HEK293T (cell line): ENCODE results near the gene PHAX.
"Not testable (repeated sequence)": the region's sequence is repeated elsewhere in the genome, so short reads cannot be mapped to it uniquely, and the experiment has no call there.

Experiments used
- CTCF ChIA-PET: fragments of 350-600 bp; formaldehyde crosslinking; extraction: SDS; loops from one replicate; lab custom pipeline; 2021; ENCODE audit warnings: antibody characterized with exemption, inconsistent platforms; lab: Yijun Ruan, JAX
- POLR2A ChIA-PET: fragments of 350-600 bp; formaldehyde crosslinking; extraction: SDS; loops from one replicate; lab custom pipeline; 2020; ENCODE audit warnings: antibody characterized with exemption, inconsistent platforms; lab: Yijun Ruan, JAX
- DNase-seq: peaks from one replicate; pipeline ENCODE4 v3.0.0; 2012; ENCODE audit warnings: mixed read lengths; ENCODE audit errors: extremely low spot score
- ARNT ChIP-seq: fragments of 450-650 bp; IDR thresholded peaks from 2 replicates; pipeline ENCODE4 v1.6.1; 2017; ENCODE audit warnings: mild to moderate bottlenecking
- BHLHE40 ChIP-seq: fragments of 450-650 bp; IDR thresholded peaks from 2 replicates; pipeline ENCODE4 v1.6.1; 2016; ENCODE audit warnings: mild to moderate bottlenecking, moderate library complexity, borderline replicate concordance
- CTBP1 ChIP-seq: fragments of 450-650 bp; IDR thresholded peaks from 2 replicates; pipeline ENCODE4 v1.6.1; 2016; ENCODE audit warnings: borderline replicate concordance
- ELF4 ChIP-seq: fragments of 450-650 bp; IDR thresholded peaks from 2 replicates; pipeline ENCODE4 v1.6.1; 2017; ENCODE audit warnings: antibody characterized with exemption
- FOXA1 ChIP-seq: fragments of 450-650 bp; IDR thresholded peaks from 2 replicates; pipeline ENCODE4 v1.6.1; 2016; ENCODE audit warnings: mild to moderate bottlenecking
- FOXK2 ChIP-seq: fragments of 450-650 bp; IDR thresholded peaks from 2 replicates; pipeline ENCODE4 v1.6.1; 2016; ENCODE audit warnings: mild to moderate bottlenecking
- FOXM1 ChIP-seq: fragments of 450-650 bp; IDR thresholded peaks from 2 replicates; pipeline ENCODE4 v1.6.1; 2017; ENCODE audit warnings: mild to moderate bottlenecking, borderline replicate concordance
- HDGF ChIP-seq: fragments of 450-650 bp; IDR thresholded peaks from 2 replicates; pipeline ENCODE4 v1.6.1; 2017; ENCODE audit warnings: antibody characterized with exemption, borderline replicate concordance
- L3MBTL2 ChIP-seq: fragments of 450-650 bp; conservative IDR thresholded peaks from 2 replicates; pipeline ENCODE4 v1.6.1; 2016; ENCODE audit warnings: mild to moderate bottlenecking
- LEF1 ChIP-seq: fragments of 450-650 bp; IDR thresholded peaks from 2 replicates; pipeline ENCODE4 v1.6.1; 2017; ENCODE audit warnings: mild to moderate bottlenecking, borderline replicate concordance
- NFRKB ChIP-seq: fragments of 450-650 bp; IDR thresholded peaks from 2 replicates; pipeline ENCODE4 v1.6.1; 2016; ENCODE audit warnings: mild to moderate bottlenecking, moderate library complexity
- SP1 ChIP-seq: fragments of 450-650 bp; IDR thresholded peaks from 2 replicates; pipeline ENCODE4 v1.6.1; 2017
- SUZ12 ChIP-seq: fragments of 450-650 bp; IDR thresholded peaks from 2 replicates; pipeline ENCODE4 v1.6.1; 2016; ENCODE audit warnings: mild to moderate bottlenecking
- TARDBP ChIP-seq: fragments of 450-650 bp; IDR thresholded peaks from 2 replicates; pipeline ENCODE4 v1.6.1; 2016
- ZNF384 ChIP-seq: fragments of 450-650 bp; IDR thresholded peaks from 2 replicates; pipeline ENCODE4 v1.6.1; 2016
- TF ChIP-seq, protein P1 (sequence below): fragments of 450-650 bp; IDR thresholded peaks from 2 replicates; pipeline ENCODE4 v1.6.1; 2016

The PHAX gene

DNA sequence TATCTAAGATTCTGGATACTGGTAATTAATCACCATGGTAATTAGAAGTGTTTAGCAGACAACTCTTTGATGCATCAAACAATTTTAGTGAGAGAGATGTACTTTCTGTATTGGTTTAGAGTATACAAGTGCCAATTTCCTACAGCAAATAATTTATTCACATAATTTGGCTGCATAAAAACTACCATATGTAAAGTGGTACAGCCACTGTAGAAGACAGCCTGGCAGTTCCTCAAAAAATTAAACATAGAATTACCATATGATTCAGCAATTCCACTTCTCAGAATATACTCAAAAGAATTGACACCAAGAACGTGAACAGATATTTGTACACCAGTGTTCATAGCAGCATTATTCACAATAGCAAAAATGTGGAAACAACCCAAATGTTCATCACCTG, 36.2 kb downstream of the PHAX start:
- ChIA-PET CTCF (no interaction called here), POLR2A (no interaction called here)
- no peak for DNase-seq
- TF ChIP-seq TARDBP = no peak
- TF ChIP-seq, protein P1, sequence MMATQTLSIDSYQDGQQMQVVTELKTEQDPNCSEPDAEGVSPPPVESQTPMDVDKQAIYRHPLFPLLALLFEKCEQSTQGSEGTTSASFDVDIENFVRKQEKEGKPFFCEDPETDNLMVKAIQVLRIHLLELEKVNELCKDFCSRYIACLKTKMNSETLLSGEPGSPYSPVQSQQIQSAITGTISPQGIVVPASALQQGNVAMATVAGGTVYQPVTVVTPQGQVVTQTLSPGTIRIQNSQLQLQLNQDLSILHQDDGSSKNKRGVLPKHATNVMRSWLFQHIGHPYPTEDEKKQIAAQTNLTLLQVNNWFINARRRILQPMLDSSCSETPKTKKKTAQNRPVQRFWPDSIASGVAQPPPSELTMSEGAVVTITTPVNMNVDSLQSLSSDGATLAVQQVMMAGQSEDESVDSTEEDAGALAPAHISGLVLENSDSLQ = no peak
- TF ChIP-seq FOXM1 = no peak
- no peak for TF ChIP-seq LEF1
- TF ChIP-seq BHLHE40 = no peak
- TF ChIP-seq SUZ12 = no peak
- no peak for TF ChIP-seq L3MBTL2
- no peak for TF ChIP-seq SP1
- TF ChIP-seq ELF4 = no peak
- TF ChIP-seq HDGF = no peak
- TF ChIP-seq FOXK2 = no peak

DNA sequence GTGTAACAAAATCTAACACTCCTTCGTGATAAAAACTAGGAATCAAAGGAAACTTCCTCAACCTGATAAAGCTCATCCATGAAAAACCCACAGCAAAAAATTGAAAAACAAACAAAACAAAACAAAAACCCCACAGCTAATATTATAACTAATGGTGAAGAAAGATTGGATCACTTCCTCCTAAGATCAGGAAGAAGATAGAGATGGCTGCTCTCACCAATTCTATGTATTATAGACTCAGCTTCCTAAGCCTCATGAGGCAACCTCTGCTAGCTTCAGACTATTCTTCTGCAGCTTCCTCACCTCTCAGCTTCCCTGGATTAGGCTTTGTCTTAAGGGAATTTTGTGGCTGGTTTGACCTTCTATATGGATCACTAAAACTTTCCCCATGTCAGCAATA, 40.1 kb downstream of the PHAX start:
- ChIA-PET POLR2A (no interaction called here), CTCF (no interaction called here)
- no peak for DNase-seq
- TF ChIP-seq FOXA1 (no peak), ZNF384 (no peak), FOXM1 (no peak), TARDBP (no peak), BHLHE40 (no peak), CTBP1 (no peak), NFRKB (no peak), ELF4 (no peak)

GRCh38 chr5:126641387-126641786, 40.6 kb downstream of the PHAX start:
- TF ChIP-seq ARNT (no peak), CTBP1 (no peak), HDGF (no peak), SP1 (no peak), FOXM1 (no peak), TARDBP (no peak), FOXK2 (no peak), FOXA1 (no peak), BHLHE40 (no peak), L3MBTL2 (no peak), SUZ12 (no peak), ELF4 (no peak), LEF1 (no peak), NFRKB (no peak), ZNF384 (no peak)
- TF ChIP-seq, protein P1 = no peak
- ChIA-PET POLR2A (no interaction called here), CTCF (no interaction called here)
- DNase-seq = no peak

DNA sequence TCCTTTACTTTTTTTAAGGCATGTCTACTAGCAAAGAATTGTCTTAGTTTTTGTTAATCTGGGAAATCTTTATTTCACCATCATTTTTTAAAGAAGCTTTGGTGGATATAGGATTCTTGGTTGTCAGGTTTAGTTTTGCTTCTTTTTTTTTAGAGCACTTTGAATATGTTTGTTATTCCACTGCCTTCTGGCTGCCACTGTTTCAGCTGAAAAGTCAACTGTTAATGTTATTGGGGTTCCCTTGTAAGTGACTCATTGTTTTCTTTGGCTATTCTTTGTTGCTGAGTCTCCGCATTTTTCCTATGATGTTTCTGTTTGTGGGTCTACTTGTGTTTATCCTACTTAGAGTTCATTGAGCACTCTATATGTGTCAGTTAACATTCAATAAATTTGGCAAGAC, 44.4 kb downstream of the PHAX start:
- POLR2A ChIA-PET = no interaction called here
- TF ChIP-seq SP1 = no peak
- TF ChIP-seq FOXA1 = no peak
- TF ChIP-seq ZNF384 = no peak
- no peak for TF ChIP-seq BHLHE40
- TF ChIP-seq LEF1 = no peak
- TF ChIP-seq SUZ12 = no peak
- no peak for TF ChIP-seq HDGF
- no peak for TF ChIP-seq NFRKB
- TF ChIP-seq ARNT = no peak
- no peak for TF ChIP-seq FOXK2
- no peak for DNase-seq
- CTCF ChIA-PET = no interaction called here

DNA sequence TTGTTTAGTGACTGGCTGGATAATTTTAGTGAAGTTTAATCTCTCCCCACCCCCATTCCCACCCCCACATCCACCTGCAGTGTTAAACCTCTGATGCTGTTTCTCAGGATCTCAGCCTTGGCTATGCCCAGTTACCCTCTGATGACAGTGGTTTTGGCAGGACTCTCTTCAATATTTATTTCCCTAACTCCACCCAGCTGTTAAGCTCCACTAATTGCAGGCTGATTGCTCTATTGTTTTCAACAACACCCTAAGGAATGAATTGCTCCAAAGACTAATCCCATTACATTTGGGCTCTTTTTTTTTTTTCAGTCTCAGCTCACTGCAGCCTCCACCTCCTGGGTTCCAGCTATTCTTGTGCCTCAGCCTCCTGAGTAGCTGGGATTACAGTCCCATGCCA, 46.3 kb downstream of the PHAX start:
- no peak for TF ChIP-seq SP1
- no peak for TF ChIP-seq SUZ12
- TF ChIP-seq HDGF = no peak
- TF ChIP-seq ZNF384 = no peak
- TF ChIP-seq FOXM1 = no peak
- TF ChIP-seq BHLHE40 = no peak
- no peak for TF ChIP-seq ARNT
- TF ChIP-seq ELF4 = no peak
- no peak for TF ChIP-seq CTBP1
- TF ChIP-seq TARDBP = no peak
- no peak for TF ChIP-seq NFRKB
- no peak for TF ChIP-seq FOXK2
- no peak for TF ChIP-seq L3MBTL2
- TF ChIP-seq LEF1 = no peak
- TF ChIP-seq, protein P1 = no peak
- TF ChIP-seq FOXA1 = no peak
- ChIA-PET CTCF (interaction anchor here (0.7 kb wide), 1 partner anchor 12 kb away, joined by 5 read pairs; no protein-coding TSS in a partner anchor), POLR2A (interaction anchor here (0.6 to 1.1 kb wide), 2 partner anchors 131 to 162 kb away, joined by 3 to 4 read pairs; no protein-coding TSS in a partner anchor)
- no peak for DNase-seq

DNA sequence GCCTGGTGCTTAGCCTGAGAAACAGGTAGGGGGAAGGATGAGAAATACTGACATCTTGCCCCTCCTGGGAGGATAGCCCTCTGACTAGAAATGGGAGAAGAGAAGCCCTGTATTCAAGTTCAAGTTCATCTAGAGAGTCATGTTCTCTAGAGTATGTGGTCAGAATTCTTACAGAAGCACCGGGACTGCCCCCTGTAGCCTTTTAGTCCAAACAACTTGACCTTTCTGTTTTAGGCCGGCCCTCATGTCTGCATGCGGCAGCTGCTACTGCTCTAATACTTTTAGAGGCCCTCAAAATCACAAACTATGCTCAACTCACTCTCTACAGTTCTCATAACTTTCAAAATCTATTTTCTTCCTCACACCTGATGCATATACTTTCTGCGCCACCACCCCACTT, 47.7 kb downstream of the PHAX start:
- CTCF ChIA-PET = no interaction called here
- no peak for TF ChIP-seq HDGF
- no peak for TF ChIP-seq NFRKB
- TF ChIP-seq, protein P1 = no peak
- TF ChIP-seq ELF4 = no peak
- POLR2A ChIA-PET = no interaction called here
- DNase-seq = no peak

- CTCF ChIA-PET, POLR2A ChIA-PET, DNase-seq: not testable (repeated sequence)
Measured at GRCh38 chr5:126649057-126649456, 48.3 kb downstream of the PHAX start.

- DNase-seq, CTCF ChIA-PET, POLR2A ChIA-PET: not testable (repeated sequence)
Measured at GRCh38 chr5:126649709-126650108, 49.0 kb downstream of the PHAX start.
